Upper lobe of left lung (tissue), 6 donors: ENCODE results near the gene SLCO4A1. TPM values are rescaled to one million over a fixed set of nuclear protein-coding genes. Genes with fewer than 3 reads are reported as not detected.
A peak's percentile ranks its signal among the peaks of the same experiment; 100 is the strongest.

ENCODE experiments used
- ATAC-seq, 2 donors: fragments of 200-7000 bp; cut with Tn5 transposase; one replicate each; pipeline ENCODE4 v1.9.1; 2022; ENCODE audit warnings: mild to moderate bottlenecking in 2 of 2, moderate library complexity in 2 of 2; ENCODE audit not compliant: low FRiP score in 2 of 2
- DNase-seq, 2 donors: peaks; one replicate each; pipeline ENCODE4 v3.0.0-alpha.2; 2019 to 2020
- H3K27ac ChIP-seq, 4 donors: fragments of 200-600 bp; sonication (generic); one replicate each; pipeline ENCODE4 v1.5.1; 2016 to 2019
- H3K27me3 ChIP-seq, 4 donors: fragments of 200-600 bp; sonication (generic); one replicate each; pipeline ENCODE4 v1.5.1; 2017 to 2019
- H3K36me3 ChIP-seq, 4 donors: fragments of 200-600 bp; sonication (generic); one replicate each; pipeline ENCODE4 v1.5.1; 2016 to 2019
- H3K4me1 ChIP-seq, 4 donors: fragments of 200-600 bp; sonication (generic); one replicate each; pipeline ENCODE4 v1.5.1; 2018 to 2019
- H3K4me3 ChIP-seq, 4 donors: fragments of 200-600 bp; sonication (generic); one replicate each; pipeline ENCODE4 v1.5.1; 2017 to 2019; ENCODE audit warnings: mild to moderate bottlenecking in 2 of 4, moderate library complexity in 1 of 4
- H3K9me3 ChIP-seq, 4 donors: fragments of 200-600 bp; sonication (generic); one replicate each; pipeline ENCODE4 v1.5.1; 2018 to 2019
- EP300 ChIP-seq, 4 donors: sonication (generic); formaldehyde crosslinking; IDR thresholded peaks; one replicate each; pipeline ENCODE4 v1.5.1; 2017; ENCODE audit warnings: antibody characterized with exemption in 4 of 4, control low read depth in 2 of 4
- POLR2A ChIP-seq, 4 donors: fragments of 450-650 bp; IDR thresholded peaks; one replicate each; pipeline ENCODE4 v1.5.1; 2016 to 2017; ENCODE audit warnings: antibody characterized with exemption in 4 of 4, mild to moderate bottlenecking in 2 of 4
- POLR2AphosphoS5 ChIP-seq, 2 donors: sonication (generic); formaldehyde crosslinking; IDR thresholded peaks; one replicate each; pipeline ENCODE4 v1.5.1; 2017; ENCODE audit warnings: antibody characterized with exemption in 2 of 2
- WGBS, 2 donors: methylation state at CpG; one replicate each; pipeline ENCODE4 v1.1.5; 2017 to 2018; 5-methylcytosine and 5-hydroxymethylcytosine counted together
- total RNA-seq, 6 donors: library from RNA; depleted of rRNA in 4 of 6; stranded (reverse); fragments of >200 nt in 4 of 6; gene quantifications; one replicate each; pipeline versions ENCODE4 v1.1.0 to v1.2.1, GENCODE V29; 2016 to 2021
- TF ChIP-seq, protein P1 (sequence below), 6 experiments: fragments of 450-650 bp in 4 of 6; fragments of 200-600 bp in 2 of 6; sonication (generic) in 2 of 6; IDR thresholded peaks; one replicate each; pipeline ENCODE4 v1.5.1; 2016 to 2019; ENCODE audit warnings: antibody characterized with exemption in 6 of 6
- donor health status: DM: no; HTN: no; CAD: no; lungs with moderate emphysema.
- donor health status: DM: no; HTN: yes; CAD: no; lungs with severe emphysema.

SLCO4A1 gene
- total RNA-seq, 6 donors from 2014 or later, result 39.9 to 86.7 (median 49.1) TPM

DNA sequence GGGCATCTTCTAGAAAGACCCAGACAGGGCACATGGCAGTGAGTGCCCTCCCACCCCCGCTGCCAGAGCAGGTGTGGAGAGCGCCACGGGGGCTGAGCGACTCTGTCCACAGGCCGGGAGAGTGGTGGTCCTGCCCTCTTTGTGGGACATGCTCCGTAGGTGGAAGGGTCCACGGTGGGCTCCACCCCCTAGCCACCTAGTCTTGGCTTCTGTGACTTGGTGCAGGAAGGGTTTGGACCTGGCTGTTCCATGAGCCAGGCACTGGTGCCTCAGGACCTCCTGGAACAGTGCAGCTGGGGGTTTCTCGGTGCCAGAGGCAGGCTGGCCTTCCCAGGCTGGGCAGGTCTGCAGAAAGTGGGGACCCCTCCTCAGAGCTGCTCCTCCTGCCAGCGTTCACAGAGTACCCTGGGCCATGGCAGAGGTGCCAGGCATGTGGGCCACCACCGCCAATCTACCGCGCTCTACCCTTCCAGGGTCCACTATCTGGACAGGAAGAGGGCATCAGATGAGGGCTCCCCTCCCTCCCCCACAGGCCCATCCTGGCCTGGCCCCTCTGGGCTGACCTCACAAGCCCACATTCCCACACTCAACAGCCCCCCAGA, 23.0 kb downstream of the SLCO4A1 start:
- 89 to 100% methylated on average over 5 to 12 of the region's 12 CpGs for WGBS, 2 donors
- Histone ChIP-seq H3K9me3 (no peaks in the 10 kb centered on the region), H3K27me3 (no peaks in the 10 kb centered on the region), H3K27ac (peak overlapping the region in 1 of 4 donors; percentile 64), H3K36me3 (peaks cover 0 to 93% (median 26%) of the 10 kb centered on the region in 4 donors), H3K4me1 (peaks cover 20 to 33% (median 24%) of the 10 kb centered on the region in 4 donors), H3K4me3 (no peak overlapping the region)
- peak in 1 of 2 donors; percentile 3 for TF ChIP-seq POLR2AphosphoS5 (IDR thresholded peaks at IDR 0.05)
- no peak for TF ChIP-seq POLR2A (IDR thresholded peaks at IDR 0.05)
- TF ChIP-seq, protein P1, sequence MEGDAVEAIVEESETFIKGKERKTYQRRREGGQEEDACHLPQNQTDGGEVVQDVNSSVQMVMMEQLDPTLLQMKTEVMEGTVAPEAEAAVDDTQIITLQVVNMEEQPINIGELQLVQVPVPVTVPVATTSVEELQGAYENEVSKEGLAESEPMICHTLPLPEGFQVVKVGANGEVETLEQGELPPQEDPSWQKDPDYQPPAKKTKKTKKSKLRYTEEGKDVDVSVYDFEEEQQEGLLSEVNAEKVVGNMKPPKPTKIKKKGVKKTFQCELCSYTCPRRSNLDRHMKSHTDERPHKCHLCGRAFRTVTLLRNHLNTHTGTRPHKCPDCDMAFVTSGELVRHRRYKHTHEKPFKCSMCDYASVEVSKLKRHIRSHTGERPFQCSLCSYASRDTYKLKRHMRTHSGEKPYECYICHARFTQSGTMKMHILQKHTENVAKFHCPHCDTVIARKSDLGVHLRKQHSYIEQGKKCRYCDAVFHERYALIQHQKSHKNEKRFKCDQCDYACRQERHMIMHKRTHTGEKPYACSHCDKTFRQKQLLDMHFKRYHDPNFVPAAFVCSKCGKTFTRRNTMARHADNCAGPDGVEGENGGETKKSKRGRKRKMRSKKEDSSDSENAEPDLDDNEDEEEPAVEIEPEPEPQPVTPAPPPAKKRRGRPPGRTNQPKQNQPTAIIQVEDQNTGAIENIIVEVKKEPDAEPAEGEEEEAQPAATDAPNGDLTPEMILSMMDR (IDR thresholded peaks at IDR 0.05), result no peak
- DNase-seq (peak in 1 of 2 donors; percentile 40), ATAC-seq (no peak)

DNA sequence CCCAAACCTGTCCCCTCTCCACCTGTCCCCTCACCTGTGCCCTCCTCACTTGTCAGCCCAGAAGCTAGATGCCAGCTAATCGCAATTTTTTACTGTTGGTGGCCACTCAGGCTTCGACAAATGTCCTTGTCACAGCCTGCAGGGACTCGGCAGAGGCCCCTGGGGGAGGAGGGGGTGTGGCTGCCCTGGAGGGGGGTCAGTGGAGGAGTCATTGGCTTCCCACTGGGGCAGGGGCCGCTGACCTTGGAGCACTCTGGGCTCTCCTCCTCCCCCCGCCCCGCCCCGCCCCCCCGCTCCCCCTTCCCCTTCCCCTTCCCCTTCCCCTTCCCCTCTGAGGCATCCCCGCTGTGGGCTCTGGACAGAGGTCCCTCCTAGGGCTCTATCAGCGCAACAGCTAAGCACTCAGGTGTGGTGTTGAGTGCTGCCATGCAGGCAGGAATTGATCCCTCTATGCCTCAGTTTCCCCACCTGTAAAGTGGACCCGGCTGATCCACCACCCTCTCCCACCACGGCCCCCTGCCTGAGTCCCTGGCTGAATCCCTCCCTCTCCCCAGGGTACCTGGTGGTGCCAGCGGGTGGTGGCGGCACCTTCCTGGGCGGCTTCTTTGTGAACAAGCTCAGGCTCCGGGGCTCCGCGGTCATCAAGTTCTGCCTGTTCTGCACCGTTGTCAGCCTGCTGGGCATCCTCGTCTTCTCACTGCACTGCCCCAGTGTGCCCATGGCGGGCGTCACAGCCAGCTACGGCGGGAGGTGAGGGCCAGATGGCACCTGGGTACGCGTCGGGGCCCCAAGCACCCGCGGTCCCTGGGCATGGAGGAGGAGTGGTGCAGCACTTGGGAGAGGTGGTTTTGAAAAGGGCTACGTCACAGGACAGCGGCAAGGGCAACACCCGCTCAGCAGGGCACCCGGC, 23.8 kb downstream of the SLCO4A1 start:
- H3K4me1 ChIP-seq, result peaks cover 20 to 33% (median 24%) of the 10 kb centered on the region in 4 donors
- no peaks in the 10 kb centered on the region for H3K9me3 ChIP-seq
- no peak overlapping the region for H3K4me3 ChIP-seq
- ATAC-seq, result no peak
- peaks cover 0 to 93% (median 25%) of the 10 kb centered on the region in 4 donors for H3K36me3 ChIP-seq
- no peak for TF ChIP-seq EP300 (IDR thresholded peaks at IDR 0.05)
- TF ChIP-seq, protein P1 (IDR thresholded peaks at IDR 0.05), result no peak
- no peak for TF ChIP-seq POLR2A (IDR thresholded peaks at IDR 0.05)
- no peak for TF ChIP-seq POLR2AphosphoS5 (IDR thresholded peaks at IDR 0.05)
- no peak for DNase-seq
- 78 to 79% methylated on average over 9 to 28 of the region's 33 CpGs for WGBS, 2 donors
- H3K27ac ChIP-seq, result peak overlapping the region in 2 of 4 donors; percentile 43 to 64
- H3K27me3 ChIP-seq, result no peaks in the 10 kb centered on the region

DNA sequence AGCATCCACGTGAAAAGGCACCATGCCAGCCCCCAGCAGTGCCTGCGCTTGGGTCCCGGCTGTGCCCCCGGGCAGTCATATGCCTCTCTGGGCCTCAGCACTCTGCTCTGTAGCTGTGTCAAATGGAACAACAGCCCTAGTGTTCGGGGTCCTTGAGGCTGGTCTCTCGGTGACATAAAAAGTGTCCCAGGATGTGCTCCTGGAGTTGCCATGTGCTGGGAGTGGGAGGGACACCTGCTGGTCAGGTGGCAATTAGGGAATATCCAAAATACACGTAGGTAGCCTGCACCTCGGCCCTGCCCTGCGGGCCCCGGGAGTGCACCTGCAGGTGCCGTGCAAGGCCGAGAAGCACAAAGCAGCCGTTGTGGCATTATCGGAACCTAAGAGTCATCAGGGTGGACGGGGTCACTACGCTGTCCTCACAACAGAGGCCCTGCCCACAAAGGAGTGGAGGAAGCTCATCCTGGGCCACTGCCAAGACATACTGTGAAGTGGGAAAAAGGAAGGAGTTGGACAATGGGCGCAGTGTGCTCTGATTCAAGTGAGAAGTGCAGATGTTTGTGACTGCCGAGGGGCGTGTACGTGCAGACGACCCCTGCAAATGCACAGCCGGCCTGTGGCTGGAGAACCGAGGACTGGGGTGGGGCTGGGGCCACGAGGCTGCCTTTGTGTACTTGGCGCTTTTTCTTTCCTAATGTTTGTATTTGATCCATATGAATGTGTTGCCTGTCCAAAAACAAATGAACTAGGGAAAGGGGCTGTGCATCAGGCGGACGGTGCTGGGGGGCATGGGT, 24.6 kb downstream of the SLCO4A1 start:
- peaks cover 20 to 31% (median 24%) of the 10 kb centered on the region in 4 donors for H3K4me1 ChIP-seq
- no peak overlapping the region for H3K4me3 ChIP-seq
- no peaks in the 10 kb centered on the region for H3K27me3 ChIP-seq
- H3K36me3 ChIP-seq, result peaks cover 0 to 93% (median 24%) of the 10 kb centered on the region in 4 donors
- 39 to 48% methylated on average over 20 to 24 of the region's 27 CpGs for WGBS, 2 donors
- H3K9me3 ChIP-seq, result no peaks in the 10 kb centered on the region
- TF ChIP-seq POLR2AphosphoS5 (IDR thresholded peaks at IDR 0.05) (peak; percentile 24 to 25), EP300 (IDR thresholded peaks at IDR 0.05) (no peak), POLR2A (IDR thresholded peaks at IDR 0.05) (peak in 1 of 4 donors; percentile 22)
- peak; percentile 3 to 68 for ATAC-seq
- peak overlapping the region in 2 of 4 donors; percentile 43 to 64 for H3K27ac ChIP-seq
- DNase-seq, result peak in 1 of 2 donors; percentile 79

DNA sequence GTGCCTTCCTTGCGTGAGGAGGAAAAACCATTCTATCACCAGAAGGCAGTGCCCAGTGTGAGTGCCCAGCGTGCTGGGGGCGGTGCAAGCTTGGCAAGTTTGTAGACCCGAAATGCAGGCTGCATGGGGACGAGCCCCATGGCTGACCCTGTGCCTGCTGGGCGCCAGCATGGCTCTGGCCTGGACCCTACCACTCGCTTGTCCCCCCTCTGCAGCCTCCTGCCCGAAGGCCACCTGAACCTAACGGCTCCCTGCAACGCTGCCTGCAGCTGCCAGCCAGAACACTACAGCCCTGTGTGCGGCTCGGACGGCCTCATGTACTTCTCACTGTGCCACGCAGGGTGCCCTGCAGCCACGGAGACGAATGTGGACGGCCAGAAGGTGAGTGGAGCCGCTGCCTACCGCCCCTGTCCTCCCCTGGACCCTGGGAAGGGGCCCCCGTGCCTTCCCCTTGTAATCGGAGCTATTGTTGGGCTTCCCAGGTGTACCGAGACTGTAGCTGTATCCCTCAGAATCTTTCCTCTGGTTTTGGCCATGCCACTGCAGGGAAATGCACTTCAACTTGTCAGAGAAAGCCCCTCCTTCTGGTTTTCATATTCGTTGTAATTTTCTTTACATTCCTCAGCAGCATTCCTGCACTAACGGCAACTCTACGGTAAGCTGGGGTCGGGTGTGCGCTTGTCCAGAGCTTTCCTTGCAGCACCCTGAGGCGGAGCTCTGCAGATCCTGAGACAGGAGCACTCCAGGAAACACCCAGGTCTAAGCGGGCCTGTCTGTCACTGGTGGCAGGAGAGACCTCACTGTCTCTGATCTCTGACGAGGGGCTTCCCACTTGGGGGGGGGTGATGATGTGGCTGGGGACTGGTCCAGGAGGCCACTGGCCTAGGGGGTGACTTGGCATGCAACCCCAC, 25.5 kb downstream of the SLCO4A1 start:
- ATAC-seq, result no peak
- no peaks in the 10 kb centered on the region for H3K27me3 ChIP-seq
- peaks cover 0 to 91% (median 21%) of the 10 kb centered on the region in 4 donors for H3K36me3 ChIP-seq
- DNase-seq, result no peak
- H3K4me1 ChIP-seq, result peaks cover 15 to 28% (median 27%) of the 10 kb centered on the region in 4 donors
- H3K4me3 ChIP-seq, result no peak overlapping the region
- 62 to 77% methylated on average over 23 to 29 of the region's 30 CpGs for WGBS, 2 donors
- TF ChIP-seq EP300 (IDR thresholded peaks at IDR 0.05) (no peak), POLR2AphosphoS5 (IDR thresholded peaks at IDR 0.05) (no peak), POLR2A (IDR thresholded peaks at IDR 0.05) (no peak)
- TF ChIP-seq, protein P1 (IDR thresholded peaks at IDR 0.05), result no peak
- no peak overlapping the region for H3K27ac ChIP-seq
- no peaks in the 10 kb centered on the region for H3K9me3 ChIP-seq
